DOHH2 (cell line): ENCODE results near the gene PGK2.

Experiments used
- H3F3A ChIP-seq: fragments of 200-600 bp; sonication (generic), shearing (Covaris generic); 2 replicates; pipeline ENCODE4 v1.6.0; 2016; ENCODE audit warnings: antibody characterized with exemption, mild to moderate bottlenecking; ENCODE audit not compliant: control insufficient read depth, insufficient read depth
- H3K27ac ChIP-seq: fragments of 200-600 bp; sonication (generic); 2 replicates; pipeline ENCODE4 v1.5.1; 2014; ENCODE audit warnings: low read depth, mild to moderate bottlenecking, low read length, moderate library complexity
- H3K27me3 ChIP-seq: fragments of 200-600 bp; sonication (generic); 2 replicates; pipeline ENCODE4 v1.6.1; 2014; ENCODE audit warnings: mild to moderate bottlenecking, low read length, mixed read lengths; ENCODE audit not compliant: control insufficient read depth
- H3K36me3 ChIP-seq: fragments of 200-600 bp; sonication (generic); 2 replicates; pipeline ENCODE4 v1.6.1; 2014; ENCODE audit warnings: mild to moderate bottlenecking, low read length, moderate library complexity, mixed read lengths; ENCODE audit not compliant: control insufficient read depth
- H3K4me1 ChIP-seq: fragments of 200-600 bp; sonication (generic); 2 replicates; pipeline ENCODE4 v1.6.1; 2014; ENCODE audit warnings: mild to moderate bottlenecking, low read length, mixed read lengths; ENCODE audit not compliant: control insufficient read depth
- H3K4me2 ChIP-seq: fragments of 200-600 bp; sonication (generic); 2 replicates; pipeline ENCODE4 v1.6.0; 2014; ENCODE audit warnings: mild to moderate bottlenecking, low read length, moderate library complexity
- H3K4me3 ChIP-seq: fragments of 200-600 bp; sonication (generic); 2 replicates; pipeline ENCODE4 v1.5.1; 2014; ENCODE audit warnings: mild to moderate bottlenecking, low read length, mixed read lengths
- H3K79me2 ChIP-seq: fragments of 200-600 bp; sonication (generic); 2 replicates; pipeline ENCODE4 v1.6.1; 2014; ENCODE audit warnings: mild to moderate bottlenecking, low read length, mixed read lengths; ENCODE audit not compliant: control insufficient read depth
- H3K9me2 ChIP-seq: fragments of 200-600 bp; sonication (generic); replicated peaks from 2 replicates; pipeline ENCODE4 v1.6.1; 2014; ENCODE audit warnings: mild to moderate bottlenecking, low read length, mixed read lengths; ENCODE audit not compliant: control insufficient read depth
- H3K9me3 ChIP-seq: fragments of 200-600 bp; sonication (generic); 2 replicates; pipeline ENCODE4 v1.6.1; 2014; ENCODE audit warnings: antibody characterized with exemption, low read length, mixed read lengths; ENCODE audit not compliant: control insufficient read depth, insufficient read depth
- H4K20me1 ChIP-seq: fragments of 200-600 bp; sonication (generic); 2 replicates; pipeline ENCODE4 v1.6.0; 2014; ENCODE audit warnings: low read depth, mild to moderate bottlenecking, antibody characterized with exemption, low read length, moderate library complexity; ENCODE audit not compliant: control insufficient read depth, insufficient read depth
- EZH2phosphoT487 ChIP-seq: fragments of 200-600 bp; sonication (generic); IDR thresholded peaks from 2 replicates; pipeline ENCODE4 v1.6.1; 2017; ENCODE audit warnings: borderline replicate concordance, mild to moderate bottlenecking, antibody characterized with exemption, low read length, moderate library complexity, mixed read lengths
- TF ChIP-seq, protein P1 (sequence below): fragments of 200-600 bp; sonication (generic); IDR thresholded peaks from one replicate; pipeline ENCODE4 v1.5.1; 2014; ENCODE audit warnings: antibody characterized with exemption, mild to moderate bottlenecking, low read depth, low read length; ENCODE audit not compliant: poor library complexity, severe bottlenecking

Gene PGK2

DNA sequence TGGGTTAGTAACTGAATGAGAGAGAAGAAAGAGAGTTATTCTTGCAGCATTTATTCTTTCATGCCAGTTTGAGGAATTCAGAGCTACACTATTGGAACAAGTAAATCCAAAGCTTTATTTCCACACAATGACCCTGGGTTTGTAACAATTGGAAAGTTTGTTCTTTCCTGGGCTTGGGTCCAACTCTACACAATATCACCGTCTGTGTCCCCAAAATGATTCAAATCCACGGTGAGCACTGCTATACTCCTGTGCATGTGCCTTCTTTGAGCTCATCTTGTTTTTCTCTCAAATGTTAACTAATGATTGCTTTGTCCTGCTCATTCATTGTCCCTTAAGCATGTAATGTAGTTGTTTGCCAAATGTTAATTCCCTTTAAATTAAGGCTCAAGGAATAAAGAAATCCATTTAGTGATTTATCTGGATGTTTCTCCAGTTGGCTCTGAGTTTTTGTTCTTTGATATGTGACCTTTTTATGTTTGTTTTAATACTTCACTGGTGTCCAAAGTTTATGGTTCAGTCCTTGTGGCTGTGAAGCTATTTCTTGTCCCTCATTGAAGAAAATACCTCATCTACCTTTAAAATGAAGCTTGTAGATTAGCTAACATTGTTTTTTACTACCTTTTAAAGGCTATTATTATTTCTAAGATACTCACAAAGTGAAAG is 22.4 kb downstream of the PGK2 start:
- no peak for TF ChIP-seq EZH2phosphoT487
- TF ChIP-seq, protein P1, sequence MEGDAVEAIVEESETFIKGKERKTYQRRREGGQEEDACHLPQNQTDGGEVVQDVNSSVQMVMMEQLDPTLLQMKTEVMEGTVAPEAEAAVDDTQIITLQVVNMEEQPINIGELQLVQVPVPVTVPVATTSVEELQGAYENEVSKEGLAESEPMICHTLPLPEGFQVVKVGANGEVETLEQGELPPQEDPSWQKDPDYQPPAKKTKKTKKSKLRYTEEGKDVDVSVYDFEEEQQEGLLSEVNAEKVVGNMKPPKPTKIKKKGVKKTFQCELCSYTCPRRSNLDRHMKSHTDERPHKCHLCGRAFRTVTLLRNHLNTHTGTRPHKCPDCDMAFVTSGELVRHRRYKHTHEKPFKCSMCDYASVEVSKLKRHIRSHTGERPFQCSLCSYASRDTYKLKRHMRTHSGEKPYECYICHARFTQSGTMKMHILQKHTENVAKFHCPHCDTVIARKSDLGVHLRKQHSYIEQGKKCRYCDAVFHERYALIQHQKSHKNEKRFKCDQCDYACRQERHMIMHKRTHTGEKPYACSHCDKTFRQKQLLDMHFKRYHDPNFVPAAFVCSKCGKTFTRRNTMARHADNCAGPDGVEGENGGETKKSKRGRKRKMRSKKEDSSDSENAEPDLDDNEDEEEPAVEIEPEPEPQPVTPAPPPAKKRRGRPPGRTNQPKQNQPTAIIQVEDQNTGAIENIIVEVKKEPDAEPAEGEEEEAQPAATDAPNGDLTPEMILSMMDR, result no peak
- H3K27ac ChIP-seq, result no peak overlapping the region

DNA sequence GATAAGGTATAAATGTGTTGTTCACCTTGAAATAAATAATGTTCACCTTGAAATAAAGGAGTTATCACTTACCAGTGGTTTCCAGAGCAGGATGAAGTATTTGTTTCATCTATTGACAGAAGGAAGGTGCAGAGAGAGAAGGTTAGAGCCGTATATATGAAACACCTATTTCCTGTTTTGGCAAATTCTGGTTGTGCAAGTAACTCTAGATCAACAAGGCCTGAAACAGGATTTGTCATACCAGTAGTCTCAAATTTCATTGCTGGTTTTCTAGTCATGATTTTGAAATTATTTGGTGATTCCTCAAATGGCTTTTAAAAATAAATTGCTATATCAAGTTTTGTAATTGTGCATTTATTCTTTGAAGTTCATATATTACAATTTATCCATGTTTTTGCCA is 42.8 kb downstream of the PGK2 start, which contains the start of gene CRISP3:
CRISP3 (minus strand) TSS at position 130 of the 400 bp plus-strand sequence; CDS start at position 109, 21 bp downstream.
- H3K9me3 ChIP-seq, result no peaks in the 10 kb centered on the region
- H3K9me2 ChIP-seq, result no peaks in the 10 kb centered on the region
- no peaks in the 10 kb centered on the region for H3K4me1 ChIP-seq
- no peaks in the 10 kb centered on the region for H3K27me3 ChIP-seq
- H3K4me2 ChIP-seq, result no peak within 1 kb of the TSS
- no peaks in the 10 kb centered on the region for H4K20me1 ChIP-seq
- TF ChIP-seq, protein P1, result no peak
- no peak for TF ChIP-seq EZH2phosphoT487
- H3K27ac ChIP-seq, result no peak within 1 kb of the TSS
- H3K4me3 ChIP-seq, result no peak within 1 kb of the TSS
- no peaks in the 10 kb centered on the region for H3K79me2 ChIP-seq
- no peaks in the 10 kb centered on the region for H3F3A ChIP-seq
- no peaks in the 10 kb centered on the region for H3K36me3 ChIP-seq

More for the DNA sequence above, 22.4 kb downstream of the PGK2 start:
- no peaks in the 10 kb centered on the region for H3K9me2 ChIP-seq
- H4K20me1 ChIP-seq, result no peaks in the 10 kb centered on the region
- H3K4me3 ChIP-seq, result no peak overlapping the region
- H3K9me3 ChIP-seq, result no peaks in the 10 kb centered on the region
- H3K27me3 ChIP-seq, result no peaks in the 10 kb centered on the region
- H3F3A ChIP-seq, result no peaks in the 10 kb centered on the region
- H3K4me2 ChIP-seq, result no peak overlapping the region
- H3K36me3 ChIP-seq, result no peaks in the 10 kb centered on the region
- H3K4me1 ChIP-seq, result no peaks in the 10 kb centered on the region
- no peaks in the 10 kb centered on the region for H3K79me2 ChIP-seq

DNA sequence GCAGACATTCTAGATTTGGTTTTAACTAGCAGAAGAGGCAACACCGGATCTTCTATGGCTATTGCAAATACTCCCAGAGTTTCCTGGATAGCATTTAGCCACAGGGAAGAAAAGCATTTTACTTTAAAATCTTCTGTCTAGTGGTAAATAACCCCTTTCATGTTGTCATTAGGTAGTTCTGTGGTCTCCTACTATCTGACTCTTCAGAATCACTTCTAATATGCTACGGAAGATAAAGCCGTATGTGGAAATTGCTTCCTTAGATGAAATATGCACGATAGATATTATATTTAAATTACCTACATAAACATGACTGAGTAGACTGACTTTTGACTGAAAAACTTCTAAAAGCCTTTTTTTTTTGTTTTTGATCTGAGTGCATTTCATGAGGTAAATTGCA is 43.7 kb downstream of the PGK2 start:
- Histone ChIP-seq H3K27ac (no peak overlapping the region), H3K4me2 (no peak overlapping the region), H4K20me1 (no peaks in the 10 kb centered on the region), H3K4me3 (no peak overlapping the region), H3K9me3 (no peaks in the 10 kb centered on the region), H3K36me3 (no peaks in the 10 kb centered on the region), H3K79me2 (no peaks in the 10 kb centered on the region), H3K4me1 (no peaks in the 10 kb centered on the region), H3K27me3 (no peaks in the 10 kb centered on the region), H3K9me2 (no peaks in the 10 kb centered on the region), H3F3A (no peaks in the 10 kb centered on the region)
- TF ChIP-seq EZH2phosphoT487, result no peak
- TF ChIP-seq, protein P1, result no peak
